H1 (cell line): Measurements from ENCODE around the gene ADGRL3.

Experiments used
- CEBPB ChIP-seq: IDR thresholded peaks from 2 replicates; pipeline ENCODE4 v1.6.1; 2012; ENCODE audit warnings: low read depth, low read length
- POLR2A ChIP-seq, 2 experiments: IDR thresholded peaks; 1 replicate in 1 of 2; 2 replicates in 1 of 2; pipeline ENCODE4 v1.6.1; 2011; ENCODE audit warnings: low read depth in 2 of 2, low read length in 2 of 2, mild to moderate bottlenecking in 2 of 2; ENCODE audit errors: control extremely low read depth in 1 of 2
- POLR2AphosphoS5 ChIP-seq: IDR thresholded peaks from 2 replicates; pipeline ENCODE4 v1.6.1; 2011; ENCODE audit warnings: low read depth, low read length
- SP2 ChIP-seq: IDR thresholded peaks from 2 replicates; pipeline ENCODE4 v1.6.1; 2012; ENCODE audit warnings: mild to moderate bottlenecking, low read length, inconsistent platforms
- TF ChIP-seq, protein P1 (sequence below), 3 experiments: IDR thresholded peaks; 1 replicate in 2 of 3; 2 replicates in 1 of 3; pipeline versions ENCODE4 v1.5.1 to v1.6.1; 2011; ENCODE audit warnings: low read length in 3 of 3, mild to moderate bottlenecking in 3 of 3, inconsistent platforms in 2 of 3, low read depth in 1 of 3, moderate library complexity in 1 of 3; ENCODE audit not compliant: insufficient read depth in 1 of 3; ENCODE audit errors: control extremely low read depth in 1 of 3

- TF ChIP-seq POLR2A (IDR thresholded peaks at IDR 0.05; ENCODE audit: control extremely low read depth in 1 of 2, low read depth in 2 of 2, low read length in 2 of 2) (no peak), POLR2AphosphoS5 (no peak), CEBPB (no peak), SP2 (no peak)
- TF ChIP-seq, protein P1, sequence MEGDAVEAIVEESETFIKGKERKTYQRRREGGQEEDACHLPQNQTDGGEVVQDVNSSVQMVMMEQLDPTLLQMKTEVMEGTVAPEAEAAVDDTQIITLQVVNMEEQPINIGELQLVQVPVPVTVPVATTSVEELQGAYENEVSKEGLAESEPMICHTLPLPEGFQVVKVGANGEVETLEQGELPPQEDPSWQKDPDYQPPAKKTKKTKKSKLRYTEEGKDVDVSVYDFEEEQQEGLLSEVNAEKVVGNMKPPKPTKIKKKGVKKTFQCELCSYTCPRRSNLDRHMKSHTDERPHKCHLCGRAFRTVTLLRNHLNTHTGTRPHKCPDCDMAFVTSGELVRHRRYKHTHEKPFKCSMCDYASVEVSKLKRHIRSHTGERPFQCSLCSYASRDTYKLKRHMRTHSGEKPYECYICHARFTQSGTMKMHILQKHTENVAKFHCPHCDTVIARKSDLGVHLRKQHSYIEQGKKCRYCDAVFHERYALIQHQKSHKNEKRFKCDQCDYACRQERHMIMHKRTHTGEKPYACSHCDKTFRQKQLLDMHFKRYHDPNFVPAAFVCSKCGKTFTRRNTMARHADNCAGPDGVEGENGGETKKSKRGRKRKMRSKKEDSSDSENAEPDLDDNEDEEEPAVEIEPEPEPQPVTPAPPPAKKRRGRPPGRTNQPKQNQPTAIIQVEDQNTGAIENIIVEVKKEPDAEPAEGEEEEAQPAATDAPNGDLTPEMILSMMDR (IDR thresholded peaks at IDR 0.05; ENCODE audit: control extremely low read depth in 1 of 3, insufficient read depth in 1 of 3, low read depth in 1 of 3, low read length in 3 of 3), result no peak
Measured at GRCh38 chr4:61294936-61295335, 94.8 kb downstream of the ADGRL3 start.
